H1 (cell line): Measurements from ENCODE around the gene LPP.

Source experiments
- BRCA1 ChIP-seq: IDR thresholded peaks from 2 replicates; pipeline ENCODE4 v1.6.1; 2012; ENCODE audit warnings: low read depth, low read length, improper control_type of control experiment
- E2F6 ChIP-seq: IDR thresholded peaks from 2 replicates; pipeline ENCODE4 v1.6.1; 2012; ENCODE audit warnings: inconsistent platforms
- EZH2 ChIP-seq: fragments of 200-600 bp; sonication (generic); IDR thresholded peaks from 2 replicates; pipeline ENCODE4 v1.7.1; 2012; ENCODE audit warnings: low read depth, mild to moderate bottlenecking, moderate library complexity, low read length, inconsistent platforms; ENCODE audit not compliant: severe bottlenecking
- MAFK ChIP-seq: IDR thresholded peaks from 2 replicates; pipeline ENCODE4 v1.6.1; 2012; ENCODE audit warnings: low read depth, mild to moderate bottlenecking, improper control_type of control experiment, low read length
- PHF8 ChIP-seq: fragments of 200-600 bp; sonication (generic); conservative IDR thresholded peaks from 2 replicates; pipeline ENCODE4 v1.7.1; 2012; ENCODE audit warnings: low read depth, mild to moderate bottlenecking, inconsistent platforms, low read length, moderate library complexity
- POLR2A ChIP-seq, 2 experiments: IDR thresholded peaks; 1 replicate in 1 of 2; 2 replicates in 1 of 2; pipeline ENCODE4 v1.6.1; 2011; ENCODE audit warnings: low read depth in 2 of 2, low read length in 2 of 2, mild to moderate bottlenecking in 2 of 2; ENCODE audit errors: control extremely low read depth in 1 of 2
- RAD21 ChIP-seq, 2 experiments: IDR thresholded peaks in 1 of 2; conservative IDR thresholded peaks in 1 of 2; 2 replicates each; pipeline ENCODE4 v1.6.1; 2011; ENCODE audit warnings: low read depth in 2 of 2, low read length in 2 of 2, improper control_type of control experiment in 1 of 2, inconsistent platforms in 1 of 2, mild to moderate bottlenecking in 1 of 2, moderate library complexity in 1 of 2
- RFX5 ChIP-seq: IDR thresholded peaks from 2 replicates; pipeline ENCODE4 v1.6.1; 2011; ENCODE audit warnings: low read depth, low read length, improper control_type of control experiment, borderline replicate concordance
- SIX5 ChIP-seq: IDR thresholded peaks from 2 replicates; pipeline ENCODE4 v1.6.1; 2011; ENCODE audit warnings: mild to moderate bottlenecking, low read depth, low read length
- TF ChIP-seq, protein P1 (sequence below), 3 experiments: IDR thresholded peaks; 1 replicate in 2 of 3; 2 replicates in 1 of 3; pipeline versions ENCODE4 v1.5.1 to v1.6.1; 2011; ENCODE audit warnings: low read length in 3 of 3, mild to moderate bottlenecking in 3 of 3, inconsistent platforms in 2 of 3, low read depth in 1 of 3, moderate library complexity in 1 of 3; ENCODE audit not compliant: insufficient read depth in 1 of 3; ENCODE audit errors: control extremely low read depth in 1 of 3

DNA sequence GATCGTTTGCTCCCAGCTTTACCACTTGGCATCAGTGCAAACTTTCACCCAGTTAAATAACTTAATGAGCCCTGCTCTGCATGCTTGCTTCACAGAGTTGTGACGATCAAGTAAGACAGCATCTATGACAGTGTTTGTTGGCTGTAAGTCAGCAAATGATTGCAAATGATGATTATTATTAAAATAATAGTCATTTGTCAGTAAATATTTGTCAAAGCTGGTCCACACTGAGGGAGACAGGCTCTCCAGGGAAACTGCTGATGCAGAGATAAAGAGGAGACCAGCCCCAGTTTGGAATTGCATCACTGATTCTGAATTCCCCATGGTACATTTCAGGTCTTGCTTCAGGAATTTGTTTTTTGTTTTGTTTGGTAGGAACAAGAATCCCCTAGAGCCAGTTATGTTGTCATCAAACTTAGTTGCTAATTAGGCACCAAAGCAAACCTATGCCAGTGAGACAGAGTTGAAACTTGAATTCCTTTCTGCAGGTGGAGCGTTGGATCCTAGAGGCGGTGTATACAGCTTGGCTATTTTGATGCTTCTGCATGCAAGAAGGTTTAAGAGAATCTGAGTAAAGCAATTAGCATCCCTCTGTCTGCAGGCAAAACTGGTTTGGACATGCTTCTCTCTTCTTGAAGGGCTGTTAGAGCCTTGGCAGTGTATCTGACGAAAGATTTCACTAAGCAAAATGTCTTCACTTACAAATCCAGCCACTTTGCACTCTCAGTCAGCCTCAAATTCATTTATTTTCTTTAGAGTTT lies 679.2 kb downstream of the LPP start:
- TF ChIP-seq RAD21 (IDR thresholded peaks at IDR 0.05 in 1 of 2, conservative IDR thresholded peaks at IDR 0.05 in 1 of 2; ENCODE audit: low read depth in 2 of 2, low read length in 2 of 2): no peak
- TF ChIP-seq E2F6: no peak
- TF ChIP-seq SIX5: no peak
- no peak for TF ChIP-seq MAFK
- TF ChIP-seq POLR2A (IDR thresholded peaks at IDR 0.05; ENCODE audit: control extremely low read depth in 1 of 2, low read depth in 2 of 2, low read length in 2 of 2): no peak
- no peak for TF ChIP-seq EZH2
- no peak for TF ChIP-seq PHF8
- TF ChIP-seq BRCA1: no peak
- TF ChIP-seq, protein P1, sequence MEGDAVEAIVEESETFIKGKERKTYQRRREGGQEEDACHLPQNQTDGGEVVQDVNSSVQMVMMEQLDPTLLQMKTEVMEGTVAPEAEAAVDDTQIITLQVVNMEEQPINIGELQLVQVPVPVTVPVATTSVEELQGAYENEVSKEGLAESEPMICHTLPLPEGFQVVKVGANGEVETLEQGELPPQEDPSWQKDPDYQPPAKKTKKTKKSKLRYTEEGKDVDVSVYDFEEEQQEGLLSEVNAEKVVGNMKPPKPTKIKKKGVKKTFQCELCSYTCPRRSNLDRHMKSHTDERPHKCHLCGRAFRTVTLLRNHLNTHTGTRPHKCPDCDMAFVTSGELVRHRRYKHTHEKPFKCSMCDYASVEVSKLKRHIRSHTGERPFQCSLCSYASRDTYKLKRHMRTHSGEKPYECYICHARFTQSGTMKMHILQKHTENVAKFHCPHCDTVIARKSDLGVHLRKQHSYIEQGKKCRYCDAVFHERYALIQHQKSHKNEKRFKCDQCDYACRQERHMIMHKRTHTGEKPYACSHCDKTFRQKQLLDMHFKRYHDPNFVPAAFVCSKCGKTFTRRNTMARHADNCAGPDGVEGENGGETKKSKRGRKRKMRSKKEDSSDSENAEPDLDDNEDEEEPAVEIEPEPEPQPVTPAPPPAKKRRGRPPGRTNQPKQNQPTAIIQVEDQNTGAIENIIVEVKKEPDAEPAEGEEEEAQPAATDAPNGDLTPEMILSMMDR (IDR thresholded peaks at IDR 0.05; ENCODE audit: control extremely low read depth in 1 of 3, insufficient read depth in 1 of 3, low read depth in 1 of 3, low read length in 3 of 3): no peak
- no peak for TF ChIP-seq RFX5
